Endometrial microvascular endothelial cells (primary cell): Measurements from ENCODE around the gene B9D2. TPM values are rescaled to one million over a fixed set of nuclear protein-coding genes. Genes with fewer than 3 reads are reported as not detected.
"Not testable (repeated sequence)": the region's sequence is repeated elsewhere in the genome, so short reads cannot be mapped to it uniquely, and the experiment has no call there.

Source experiments
- in situ Hi-C: cut with HindIII; loops from 2 replicates; pipeline ENCODE4 v1.10.0; 2017; ENCODE audit warnings: low sequenced_read_pairs, low pct_unique_long_range_greater_than_20kb; ENCODE audit errors: inconsistent ontology term
- total RNA-seq: library from RNA; depleted of rRNA; stranded (reverse); fragments of >200 nt; gene quantifications from one replicate; pipeline ENCODE4 v1.2.3, GENCODE V29; 2015; ENCODE audit errors: inconsistent ontology term

The B9D2 gene
- total RNA-seq, 1 donor from 2014 or later = 11.5 TPM

DNA sequence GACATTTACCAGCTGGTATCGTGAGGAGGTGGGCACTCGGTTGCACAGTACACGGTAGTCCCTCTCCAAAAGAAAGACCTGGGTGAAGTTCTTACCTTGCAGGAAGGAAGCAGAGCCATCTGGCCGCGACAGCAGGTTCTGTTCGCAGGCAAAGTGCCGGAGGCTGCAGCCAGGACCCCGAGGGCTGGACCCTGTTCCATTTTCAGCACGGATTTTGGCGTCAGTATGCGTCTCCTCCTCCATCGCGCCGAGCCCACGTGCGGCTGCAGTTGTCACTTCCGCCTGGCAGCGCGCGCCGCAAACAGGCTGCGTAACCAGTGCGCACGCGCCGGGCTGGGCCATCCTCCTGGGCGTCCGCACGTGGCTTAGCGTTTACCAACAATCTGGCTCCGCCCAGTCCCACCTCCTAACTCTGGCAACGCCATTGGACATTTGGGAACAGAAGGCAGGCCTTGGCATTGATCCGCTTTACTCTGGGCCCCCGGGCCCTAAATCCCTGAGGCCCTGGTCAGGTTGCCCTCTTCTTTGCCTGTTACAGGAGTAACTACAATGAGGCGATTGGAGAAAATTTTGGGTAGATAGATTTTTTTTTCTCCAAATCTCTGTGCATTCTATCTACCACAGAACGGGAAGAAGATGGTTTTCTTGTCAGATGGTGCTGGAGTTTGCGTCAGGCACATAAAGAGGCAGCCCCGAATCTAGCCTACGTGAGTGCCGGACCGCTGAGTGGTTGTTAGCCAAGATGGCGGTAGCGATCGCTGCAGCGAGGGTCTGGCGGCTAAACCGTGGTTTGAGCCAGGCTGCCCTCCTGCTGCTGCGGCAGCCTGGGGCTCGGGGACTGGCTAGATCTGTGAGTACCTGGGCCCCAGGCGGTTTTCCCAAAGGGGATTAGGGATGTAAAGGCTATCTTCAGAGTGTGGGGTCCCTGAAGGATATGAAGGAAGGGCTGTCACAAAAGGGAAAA lies 33.4 kb upstream of the B9D2 start, which contains the start of the genes BCKDHA and EXOSC5:
Gene BCKDHA (plus strand): TSS at position 733 of the 964 bp plus-strand sequence. CDS start 10 bp downstream, at position 743.
Gene EXOSC5 (minus strand): TSS at position 274 of the 964 bp plus-strand sequence. CDS start 31 bp downstream, at position 243.
- in situ Hi-C loops = no loop called here

GRCh38 chr19:41395355-41395754 lies 31.4 kb upstream of the B9D2 start:
- in situ Hi-C loops = no loop called here

DNA sequence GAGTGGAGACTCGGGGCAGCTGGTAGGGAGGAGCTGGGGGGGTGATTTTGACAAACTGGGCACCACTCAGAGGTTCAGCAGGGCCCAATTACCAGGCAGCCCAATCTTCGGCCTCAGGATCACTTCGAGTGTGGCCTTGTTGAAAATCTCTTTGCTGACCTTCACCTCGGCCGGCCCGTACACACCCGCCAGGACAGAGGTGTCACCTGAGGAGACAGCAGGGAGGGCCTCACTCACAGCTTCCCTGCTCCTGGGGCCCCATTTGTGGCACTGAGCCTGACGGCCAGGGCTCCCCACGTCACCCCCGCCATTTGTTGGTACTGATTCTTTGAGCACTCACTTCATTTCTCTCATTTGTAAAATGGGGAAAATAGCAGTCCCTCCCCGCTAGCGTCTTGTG lies 28.8 kb upstream of the B9D2 start:
- in situ Hi-C loops = no loop called here

DNA sequence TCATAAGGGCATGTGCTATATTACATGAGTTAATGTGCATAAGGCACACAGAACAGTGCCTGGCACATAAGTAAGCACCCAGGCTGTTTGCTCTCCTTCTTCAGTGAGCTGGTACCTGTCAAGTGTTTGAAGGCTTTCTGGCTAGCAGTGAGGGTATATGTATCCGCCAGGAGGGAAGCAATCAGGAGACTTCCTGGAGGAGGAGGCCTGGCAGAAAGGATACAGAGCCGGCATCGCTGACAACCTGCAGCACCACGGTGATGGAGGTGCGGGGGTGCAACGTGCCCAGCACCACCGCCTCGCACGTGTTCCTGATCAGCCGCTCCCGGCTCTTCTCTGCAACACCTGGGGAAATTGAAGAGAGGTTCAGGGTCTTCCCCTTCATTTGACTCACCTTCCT lies 27.7 kb upstream of the B9D2 start:
- in situ Hi-C loops = no loop called here

GRCh38 chr19:41386442-41386841 lies 22.5 kb upstream of the B9D2 start:
- in situ Hi-C loops = no loop called here

DNA sequence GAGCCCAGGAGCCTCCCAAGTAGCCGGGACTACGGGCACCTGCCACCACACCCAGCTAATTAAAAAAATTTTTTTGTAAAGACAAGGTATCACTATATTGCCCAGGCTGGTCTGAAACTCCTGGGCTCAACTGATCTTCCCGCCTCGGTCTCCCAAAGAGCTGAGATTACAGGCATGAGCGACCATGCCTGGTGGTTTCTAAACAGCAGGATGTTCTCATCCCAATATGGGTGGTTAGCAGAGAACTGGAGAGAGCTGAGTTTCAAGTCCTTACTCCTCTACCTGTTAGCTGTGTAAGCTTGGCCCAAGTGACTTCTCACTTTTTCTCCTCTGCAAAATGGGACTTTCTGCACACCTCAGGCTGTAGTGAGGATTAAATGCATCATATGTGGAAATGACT lies 20.4 kb upstream of the B9D2 start:
- in situ Hi-C loops = no loop called here

- in situ Hi-C loops = not testable (repeated sequence)
These were observed 17.6 kb upstream of the B9D2 start for GRCh38 chr19:41381536-41381935.

DNA sequence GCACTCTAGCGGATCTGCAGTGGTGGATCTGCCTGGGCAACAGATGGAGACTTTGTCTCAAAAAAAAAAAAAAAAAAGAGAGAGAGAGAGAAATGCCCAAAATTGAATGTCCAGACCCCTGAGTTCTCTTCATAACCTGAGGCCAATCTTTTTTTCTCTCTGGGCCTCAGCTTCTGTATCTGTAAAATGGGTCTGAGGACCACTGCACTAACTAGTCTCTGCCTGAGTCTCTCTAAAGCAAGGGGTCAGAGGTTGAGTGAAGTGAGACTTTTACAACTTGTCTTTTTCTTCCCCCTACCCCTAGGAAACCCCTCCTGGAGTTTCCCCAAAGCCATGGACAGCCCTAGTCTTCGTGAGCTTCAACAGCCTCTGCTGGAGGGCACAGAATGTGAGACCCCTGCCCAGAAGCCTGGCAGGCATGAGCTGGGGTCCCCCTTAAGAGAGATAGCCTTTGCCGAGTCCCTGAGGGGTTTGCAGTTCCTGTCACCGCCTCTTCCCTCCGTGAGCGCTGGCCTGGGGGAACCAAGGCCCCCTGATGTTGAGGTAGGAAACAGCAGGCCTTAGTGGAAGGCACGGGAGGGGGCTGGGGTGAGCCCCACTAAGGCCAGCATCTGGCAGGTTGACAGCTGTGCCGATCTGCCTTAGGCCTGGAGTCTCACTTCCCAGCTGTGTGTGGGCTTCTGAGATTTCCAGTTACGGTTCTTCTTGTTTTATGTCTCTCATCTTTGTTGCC lies 14.2 kb upstream of the B9D2 start:
- in situ Hi-C loops = no loop called here

DNA sequence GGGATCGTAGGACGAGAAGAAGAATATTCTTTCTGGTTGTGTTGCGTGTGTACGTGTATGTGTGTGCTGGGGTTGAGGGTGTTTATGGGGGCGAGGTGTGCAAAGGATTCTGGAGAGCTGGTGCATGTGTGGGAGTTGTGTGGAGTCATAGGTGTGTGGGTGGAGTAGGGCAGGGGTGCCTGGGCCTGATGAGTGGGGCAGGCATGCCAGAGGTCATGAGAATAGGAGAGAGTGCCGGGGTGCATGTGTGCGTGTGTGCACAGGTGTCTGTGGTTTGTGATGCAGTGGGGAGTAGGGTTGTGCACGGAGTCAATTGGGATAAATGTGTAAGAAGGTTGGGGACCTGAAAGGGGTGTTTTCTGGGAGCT lies 13.0 kb upstream of the B9D2 start:
- in situ Hi-C loops = no loop called here

- in situ Hi-C loops = no loop called here
These were observed 12.5 kb upstream of the B9D2 start, which contains the start of gene TMEM91 for GRCh38 chr19:41376241-41376997. Gene TMEM91 (plus strand): TSS chr19:41376533. CDS start chr19:41378310, 1,777 bp downstream.

GRCh38 chr19:41373993-41374392 lies 10.0 kb upstream of the B9D2 start:
- in situ Hi-C loops = no loop called here

GRCh38 chr19:41372501-41372900 lies 8.6 kb upstream of the B9D2 start:
- in situ Hi-C loops = no loop called here

DNA sequence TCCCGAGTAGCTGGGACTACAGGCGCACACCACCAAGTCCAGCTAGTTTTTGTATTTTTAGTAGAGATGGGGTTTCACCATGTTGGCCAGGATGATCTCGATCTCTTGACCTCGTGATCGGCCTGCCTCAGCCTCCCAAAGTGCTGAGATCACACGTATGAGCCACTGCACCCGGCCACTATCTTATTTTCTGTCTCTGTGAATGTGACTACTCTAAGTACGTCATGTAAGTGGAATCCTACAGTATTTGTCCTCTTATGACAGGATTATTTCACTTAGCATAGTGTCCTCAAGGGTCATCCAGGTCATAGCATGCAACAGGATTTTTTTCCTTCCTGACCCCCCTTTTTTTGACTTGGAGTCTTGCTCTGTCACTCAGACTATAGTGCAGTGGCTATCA lies 7.6 kb upstream of the B9D2 start:
- in situ Hi-C loops = no loop called here

GRCh38 chr19:41371119-41371518 lies 7.2 kb upstream of the B9D2 start:
- in situ Hi-C loops = not testable (repeated sequence)

- in situ Hi-C loops = no loop called here
These were observed 5.8 kb upstream of the B9D2 start for GRCh38 chr19:41369769-41370168.

DNA sequence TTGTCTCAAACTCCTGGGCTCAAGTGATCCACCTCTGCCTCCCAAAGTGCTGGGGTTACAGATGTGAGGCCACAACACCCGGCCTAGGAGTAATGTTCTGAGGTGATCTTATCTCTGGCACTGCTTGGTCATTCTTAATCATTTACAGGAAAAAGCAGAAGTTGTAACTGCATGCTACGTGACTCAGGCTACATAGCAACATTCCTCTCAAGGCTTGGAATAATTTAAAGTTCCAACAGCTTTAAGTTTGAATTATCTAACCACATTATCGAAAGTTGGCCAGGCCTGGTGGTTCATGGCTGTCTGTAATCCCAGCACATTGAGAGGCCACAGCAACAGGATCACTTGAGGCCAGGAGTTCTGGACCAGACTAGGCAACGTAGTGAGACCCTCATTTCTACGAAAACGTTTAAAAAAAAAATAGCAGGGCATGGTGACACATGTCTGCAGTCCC lies 3.9 kb upstream of the B9D2 start:
- in situ Hi-C loops = no loop called here

DNA sequence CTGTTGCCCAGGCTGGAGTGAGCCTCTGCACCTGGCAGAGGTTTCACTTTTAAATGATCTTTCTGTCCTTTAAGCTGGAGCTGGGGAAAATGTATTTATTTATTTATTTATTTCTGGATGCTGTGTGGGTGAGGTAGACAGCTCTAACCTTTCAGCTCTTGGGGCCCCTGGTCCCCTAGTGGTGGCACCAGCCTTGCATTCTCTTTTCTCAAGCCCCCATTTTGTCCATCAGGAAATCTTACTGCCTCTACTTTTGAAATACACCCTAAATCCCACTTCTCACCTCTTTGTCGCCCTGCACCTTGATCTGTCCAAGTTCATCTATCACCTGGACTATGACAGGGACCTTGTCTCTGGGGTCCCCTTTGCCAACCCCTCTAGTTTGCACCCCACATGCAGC lies 2.1 kb upstream of the B9D2 start:
- in situ Hi-C loops = no loop called here

- in situ Hi-C loops = no loop called here
These were observed 809 bp upstream of the B9D2 start for GRCh38 chr19:41364524-41365391.
